H1 (cell line): ENCODE data around the gene AQP7.

Experiments
- ASH2L ChIP-seq: fragments of 200-600, 300-600 bp; sonication (generic); IDR thresholded peaks from one replicate; pipeline ENCODE4 v1.7.1; 2017; ENCODE audit warnings: low read length
- BACH1 ChIP-seq: IDR thresholded peaks from 2 replicates; pipeline ENCODE4 v1.6.1; 2012; ENCODE audit warnings: low read length, improper control_type of control experiment
- CBX5 ChIP-seq: fragments of 300-800, 300-1000 bp; sonication (generic); IDR thresholded peaks from 2 replicates; pipeline ENCODE4 v1.7.1; 2016; ENCODE audit warnings: antibody characterized with exemption, low read length, low read depth
- GABPA ChIP-seq: IDR thresholded peaks from 2 replicates; pipeline ENCODE4 v1.6.1; 2011; ENCODE audit warnings: mild to moderate bottlenecking, low read length, moderate library complexity, borderline replicate concordance; ENCODE audit not compliant: insufficient read depth
- MAX ChIP-seq: IDR thresholded peaks from 2 replicates; pipeline ENCODE4 v1.6.1; 2012; ENCODE audit warnings: inconsistent platforms
- SIN3A ChIP-seq, 2 experiments: IDR thresholded peaks in 1 of 2; conservative IDR thresholded peaks in 1 of 2; 2 replicates each; pipeline ENCODE4 v1.6.1; 2011 to 2012; ENCODE audit warnings: low read length in 2 of 2, improper control_type of control experiment in 1 of 2, low read depth in 1 of 2, mild to moderate bottlenecking in 1 of 2
- SP1 ChIP-seq: IDR thresholded peaks from 2 replicates; pipeline ENCODE4 v1.6.1; 2011; ENCODE audit warnings: low read depth, low read length
- SP2 ChIP-seq: IDR thresholded peaks from 2 replicates; pipeline ENCODE4 v1.6.1; 2012; ENCODE audit warnings: mild to moderate bottlenecking, low read length, inconsistent platforms
- SRF ChIP-seq: IDR thresholded peaks from 2 replicates; pipeline ENCODE4 v1.6.1; 2011; ENCODE audit warnings: mild to moderate bottlenecking, low read depth, low read length, moderate library complexity
- TF ChIP-seq, protein P1 (sequence below), 3 experiments: IDR thresholded peaks; 1 replicate in 2 of 3; 2 replicates in 1 of 3; pipeline versions ENCODE4 v1.5.1 to v1.6.1; 2011; ENCODE audit warnings: low read length in 3 of 3, mild to moderate bottlenecking in 3 of 3, inconsistent platforms in 2 of 3, low read depth in 1 of 3, moderate library complexity in 1 of 3; ENCODE audit not compliant: insufficient read depth in 1 of 3; ENCODE audit errors: control extremely low read depth in 1 of 3
- TF ChIP-seq, protein P2 (sequence below): IDR thresholded peaks from 2 replicates; pipeline ENCODE4 v1.6.1; 2012; ENCODE audit warnings: inconsistent platforms
- TF ChIP-seq, protein P3 (sequence below): IDR thresholded peaks from 2 replicates; pipeline ENCODE4 v1.6.1; 2011; ENCODE audit warnings: low read depth, mild to moderate bottlenecking, low read length; ENCODE audit not compliant: insufficient read depth

DNA sequence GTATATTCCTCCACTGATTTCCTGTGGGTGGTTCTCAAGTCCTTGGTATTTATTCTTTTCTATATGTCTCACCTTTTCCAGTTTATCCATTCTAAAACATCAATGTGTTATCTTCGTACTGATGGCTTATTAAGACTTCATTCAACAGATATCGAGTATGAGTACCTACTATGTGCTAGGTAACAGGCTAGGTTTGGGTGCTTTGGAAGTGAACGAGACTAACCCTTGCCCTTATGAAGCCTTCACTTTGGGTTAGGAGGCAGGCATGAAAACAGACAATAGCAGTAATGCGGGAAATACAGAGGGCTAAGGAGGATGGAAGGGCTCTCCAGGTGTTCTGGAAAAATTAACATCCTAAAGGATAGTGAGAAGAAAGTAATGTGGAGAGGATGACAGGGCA is 53.4 kb downstream of the AQP7 start:
- TF ChIP-seq, protein P1, sequence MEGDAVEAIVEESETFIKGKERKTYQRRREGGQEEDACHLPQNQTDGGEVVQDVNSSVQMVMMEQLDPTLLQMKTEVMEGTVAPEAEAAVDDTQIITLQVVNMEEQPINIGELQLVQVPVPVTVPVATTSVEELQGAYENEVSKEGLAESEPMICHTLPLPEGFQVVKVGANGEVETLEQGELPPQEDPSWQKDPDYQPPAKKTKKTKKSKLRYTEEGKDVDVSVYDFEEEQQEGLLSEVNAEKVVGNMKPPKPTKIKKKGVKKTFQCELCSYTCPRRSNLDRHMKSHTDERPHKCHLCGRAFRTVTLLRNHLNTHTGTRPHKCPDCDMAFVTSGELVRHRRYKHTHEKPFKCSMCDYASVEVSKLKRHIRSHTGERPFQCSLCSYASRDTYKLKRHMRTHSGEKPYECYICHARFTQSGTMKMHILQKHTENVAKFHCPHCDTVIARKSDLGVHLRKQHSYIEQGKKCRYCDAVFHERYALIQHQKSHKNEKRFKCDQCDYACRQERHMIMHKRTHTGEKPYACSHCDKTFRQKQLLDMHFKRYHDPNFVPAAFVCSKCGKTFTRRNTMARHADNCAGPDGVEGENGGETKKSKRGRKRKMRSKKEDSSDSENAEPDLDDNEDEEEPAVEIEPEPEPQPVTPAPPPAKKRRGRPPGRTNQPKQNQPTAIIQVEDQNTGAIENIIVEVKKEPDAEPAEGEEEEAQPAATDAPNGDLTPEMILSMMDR (IDR thresholded peaks at IDR 0.05; ENCODE audit: control extremely low read depth in 1 of 3, insufficient read depth in 1 of 3, low read depth in 1 of 3, low read length in 3 of 3): no peak
- TF ChIP-seq SP1 (no peak), SIN3A (conservative IDR thresholded peaks at IDR 0.05 in 1 of 2, IDR thresholded peaks at IDR 0.05 in 1 of 2; ENCODE audit: low read depth in 1 of 2, low read length in 2 of 2) (no peak), GABPA (no peak), CBX5 (no peak), BACH1 (no peak), MAX (no peak), SP2 (no peak), SRF (no peak), ASH2L (no peak)
- TF ChIP-seq, protein P2, sequence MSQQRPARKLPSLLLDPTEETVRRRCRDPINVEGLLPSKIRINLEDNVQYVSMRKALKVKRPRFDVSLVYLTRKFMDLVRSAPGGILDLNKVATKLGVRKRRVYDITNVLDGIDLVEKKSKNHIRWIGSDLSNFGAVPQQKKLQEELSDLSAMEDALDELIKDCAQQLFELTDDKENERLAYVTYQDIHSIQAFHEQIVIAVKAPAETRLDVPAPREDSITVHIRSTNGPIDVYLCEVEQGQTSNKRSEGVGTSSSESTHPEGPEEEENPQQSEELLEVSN: no peak
- TF ChIP-seq, protein P3, sequence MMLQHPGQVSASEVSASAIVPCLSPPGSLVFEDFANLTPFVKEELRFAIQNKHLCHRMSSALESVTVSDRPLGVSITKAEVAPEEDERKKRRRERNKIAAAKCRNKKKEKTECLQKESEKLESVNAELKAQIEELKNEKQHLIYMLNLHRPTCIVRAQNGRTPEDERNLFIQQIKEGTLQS: no peak
